Testis (tissue), 2 donors: ENCODE results near the gene ADPRH.

Experiments
- CTCF ChIP-seq, 3 experiments: fragments of 450-650 bp in 2 of 3; fragments of 200-600 bp in 1 of 3; sonication (generic) in 1 of 3; IDR thresholded peaks; one replicate each; pipeline ENCODE4 v1.5.1; 2016 to 2019; ENCODE audit warnings: antibody characterized with exemption in 3 of 3, mild to moderate bottlenecking in 2 of 3, moderate library complexity in 1 of 3
- POLR2A ChIP-seq: fragments of 450-650 bp; IDR thresholded peaks from one replicate; pipeline ENCODE4 v1.6.1; 2017; ENCODE audit warnings: antibody characterized with exemption, mild to moderate bottlenecking, moderate library complexity

DNA sequence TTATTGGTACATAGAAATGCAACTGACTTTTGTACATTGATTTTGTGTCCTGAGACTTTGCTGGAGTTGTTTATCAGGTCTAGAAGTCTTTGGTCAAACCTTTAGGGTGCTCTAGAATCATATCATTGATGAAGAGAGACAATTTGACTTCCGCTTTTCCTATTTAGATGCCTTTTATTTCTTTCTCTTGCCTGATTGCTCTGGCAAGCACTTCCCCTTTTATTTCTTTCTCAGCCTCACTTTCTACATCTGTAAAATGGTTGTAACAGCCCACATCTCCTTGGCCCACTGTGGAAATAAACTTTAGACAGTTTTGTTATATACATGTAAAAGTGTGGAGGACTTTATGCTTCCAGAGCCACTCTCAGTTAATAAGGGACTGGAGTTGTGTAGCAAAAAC, 32.4 kb downstream of the ADPRH start:
- TF ChIP-seq CTCF (IDR thresholded peaks at IDR 0.05) (no peak), POLR2A (no peak)
